T47D (cell line): ENCODE results near the gene ERBB3.
"Not testable (repeated sequence)": the region's sequence is repeated elsewhere in the genome, so short reads cannot be mapped to it uniquely, and the experiment has no call there.

Experiments used
- DNase-seq, 2 experiments: peaks; one replicate each; pipeline versions ENCODE4 v3.0.0 to v3.0.0-alpha.2; 2011 to 2012; ENCODE audit warnings: low read depth in 1 of 2, low spot score in 1 of 2
- JUND ChIP-seq: IDR thresholded peaks from 2 replicates; pipeline ENCODE4 v1.6.1; 2012; ENCODE audit warnings: low read depth
- in situ Hi-C: cut with HindIII; loops from 2 replicates; pipeline ENCODE4 v1.10.0; 2016; ENCODE audit warnings: low sequenced_read_pairs, low pct_unique_long_range_greater_than_20kb

Gene ERBB3

DNA sequence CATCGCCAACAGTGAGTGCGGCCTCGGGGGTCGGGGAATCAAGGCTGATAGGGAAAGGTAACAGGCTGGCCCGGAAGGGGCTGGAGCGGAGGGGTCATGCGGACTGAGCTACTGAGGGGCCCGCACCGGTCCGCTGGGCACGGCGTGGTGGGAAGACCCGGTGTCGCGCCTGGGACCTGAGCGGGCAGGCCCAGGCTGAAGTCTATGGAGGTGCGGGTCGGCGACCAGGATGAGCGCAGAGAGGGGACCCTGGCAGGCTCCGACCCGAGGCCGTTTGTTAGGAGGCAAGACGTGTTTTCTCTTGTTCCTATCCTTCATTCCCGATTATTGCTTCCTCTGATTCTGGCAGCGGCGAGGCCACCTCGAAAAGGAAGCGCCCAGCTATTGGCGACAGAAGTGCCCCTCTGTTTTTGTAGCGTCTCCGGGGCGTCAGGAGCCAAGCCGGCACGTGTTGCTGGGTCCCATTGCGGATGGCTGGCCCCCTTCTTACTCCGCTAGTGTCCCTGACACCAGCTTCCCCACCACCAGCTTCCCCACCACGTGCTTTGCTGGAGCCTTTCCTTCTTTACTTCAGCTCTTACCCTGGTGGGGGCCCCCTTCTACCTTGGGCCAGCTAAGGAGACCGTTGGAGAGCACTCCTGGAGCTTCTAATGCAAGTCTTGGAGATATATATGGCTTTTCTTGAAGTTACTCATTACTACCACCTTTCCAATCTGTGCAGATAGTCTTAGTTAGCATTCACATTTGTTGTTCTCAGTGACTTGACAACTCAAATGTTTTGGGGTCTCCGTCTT lies 25.0 kb downstream of the ERBB3 start:
- in situ Hi-C loops = no loop called here
- TF ChIP-seq JUND = no peak
- DNase-seq = peak in 1 of 2 experiments; percentile 35

DNA sequence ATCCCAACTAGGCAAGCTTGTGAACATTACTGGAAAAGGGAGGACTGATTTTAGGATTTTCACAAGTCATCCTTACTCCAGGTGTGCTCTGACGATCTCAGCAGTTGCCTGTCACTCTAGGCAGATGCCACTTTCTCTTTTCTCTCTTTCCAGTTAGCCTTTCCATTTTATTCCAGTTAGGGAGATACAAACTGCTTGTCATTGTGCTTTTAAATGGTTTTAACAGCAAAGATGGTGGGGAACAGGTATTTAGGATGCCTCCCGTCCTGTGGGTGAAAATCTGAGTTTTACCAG lies 25.6 kb downstream of the ERBB3 start:
- DNase-seq = no peak
- TF ChIP-seq JUND = no peak
- in situ Hi-C loops = no loop called here

DNA sequence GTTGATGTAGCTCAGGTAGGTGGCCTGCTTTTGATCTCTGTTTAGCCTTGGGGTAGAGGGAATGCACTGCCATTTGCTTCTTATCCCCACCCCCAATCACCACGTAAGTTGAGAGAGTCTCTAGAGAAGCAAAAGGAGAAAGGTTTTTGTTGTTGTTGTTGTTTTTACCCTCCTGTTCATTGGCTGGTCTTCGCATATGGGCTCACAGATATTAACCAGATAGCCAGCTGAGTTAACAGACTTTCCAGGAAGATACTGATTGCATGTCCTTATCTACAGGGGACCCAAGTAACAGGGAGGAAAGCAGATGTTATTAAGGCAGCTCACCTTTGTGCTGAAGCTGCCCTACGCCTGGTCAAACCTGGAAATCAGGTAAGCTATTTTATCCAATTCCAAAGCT lies 27.3 kb downstream of the ERBB3 start:
- no peak for TF ChIP-seq JUND
- in situ Hi-C loops = no loop called here
- no peak for DNase-seq

DNA sequence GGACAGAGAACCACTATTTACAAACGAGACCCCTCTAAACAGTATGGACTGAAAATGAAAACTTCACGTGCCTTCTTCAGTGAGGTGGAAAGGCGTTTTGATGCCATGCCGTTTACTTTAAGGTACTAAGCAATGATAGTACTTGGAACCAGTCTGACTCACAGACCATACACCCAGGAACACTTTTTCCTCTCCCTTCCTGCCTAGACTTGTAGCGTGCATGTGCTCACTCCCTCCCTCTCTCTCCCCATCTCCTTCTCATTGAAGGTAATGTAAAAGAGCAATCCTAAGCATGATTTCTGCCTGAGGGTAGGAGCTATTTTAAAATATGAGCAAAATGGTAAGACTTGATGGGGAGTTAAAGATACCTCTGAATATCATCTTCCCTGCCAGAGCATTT lies 30.6 kb downstream of the ERBB3 start:
- TF ChIP-seq JUND = no peak
- DNase-seq = no peak
- in situ Hi-C loops = no loop called here

DNA sequence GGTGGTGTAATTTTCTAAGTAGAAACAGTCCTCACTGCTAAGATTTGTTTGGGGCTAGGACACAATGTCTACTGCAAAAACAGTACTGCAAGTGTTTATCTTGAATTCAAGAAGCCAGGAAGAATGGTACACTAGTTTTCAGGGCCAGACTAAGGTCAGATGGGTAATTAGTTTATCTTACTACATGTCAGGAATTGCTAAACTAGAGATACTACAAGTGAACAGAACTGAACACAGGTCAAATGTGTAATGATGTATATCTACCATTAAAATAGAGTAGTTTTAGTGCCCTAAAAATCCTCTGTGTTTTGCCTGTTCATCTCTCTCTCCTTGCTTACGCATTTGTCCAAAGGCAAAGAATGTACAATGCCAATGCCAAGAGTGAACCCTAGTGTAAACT lies 34.1 kb downstream of the ERBB3 start:
- TF ChIP-seq JUND = no peak
- in situ Hi-C loops = no loop called here
- DNase-seq = no peak

DNA sequence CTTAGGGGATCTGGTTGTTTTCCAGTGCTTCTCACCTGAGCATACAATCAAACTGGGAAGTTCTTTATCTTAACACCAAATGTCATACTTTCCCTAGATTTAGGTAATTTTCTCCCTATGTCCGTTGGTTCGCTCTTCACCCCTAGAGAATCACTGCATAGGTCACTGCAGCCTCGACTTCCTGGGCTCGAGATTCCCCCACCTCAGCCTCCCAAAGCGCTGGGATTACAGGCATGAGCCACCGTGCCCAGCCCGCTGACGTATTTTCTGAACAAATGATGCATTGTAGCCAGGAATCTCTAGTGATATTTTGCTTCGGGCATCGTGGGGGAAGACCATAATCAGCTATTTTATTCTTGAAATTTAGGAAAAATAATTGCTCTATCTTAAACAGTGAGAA lies 35.4 kb downstream of the ERBB3 start:
- in situ Hi-C loops = no loop called here
- TF ChIP-seq JUND = no peak
- DNase-seq = peak in 1 of 2 experiments; percentile 23

DNA sequence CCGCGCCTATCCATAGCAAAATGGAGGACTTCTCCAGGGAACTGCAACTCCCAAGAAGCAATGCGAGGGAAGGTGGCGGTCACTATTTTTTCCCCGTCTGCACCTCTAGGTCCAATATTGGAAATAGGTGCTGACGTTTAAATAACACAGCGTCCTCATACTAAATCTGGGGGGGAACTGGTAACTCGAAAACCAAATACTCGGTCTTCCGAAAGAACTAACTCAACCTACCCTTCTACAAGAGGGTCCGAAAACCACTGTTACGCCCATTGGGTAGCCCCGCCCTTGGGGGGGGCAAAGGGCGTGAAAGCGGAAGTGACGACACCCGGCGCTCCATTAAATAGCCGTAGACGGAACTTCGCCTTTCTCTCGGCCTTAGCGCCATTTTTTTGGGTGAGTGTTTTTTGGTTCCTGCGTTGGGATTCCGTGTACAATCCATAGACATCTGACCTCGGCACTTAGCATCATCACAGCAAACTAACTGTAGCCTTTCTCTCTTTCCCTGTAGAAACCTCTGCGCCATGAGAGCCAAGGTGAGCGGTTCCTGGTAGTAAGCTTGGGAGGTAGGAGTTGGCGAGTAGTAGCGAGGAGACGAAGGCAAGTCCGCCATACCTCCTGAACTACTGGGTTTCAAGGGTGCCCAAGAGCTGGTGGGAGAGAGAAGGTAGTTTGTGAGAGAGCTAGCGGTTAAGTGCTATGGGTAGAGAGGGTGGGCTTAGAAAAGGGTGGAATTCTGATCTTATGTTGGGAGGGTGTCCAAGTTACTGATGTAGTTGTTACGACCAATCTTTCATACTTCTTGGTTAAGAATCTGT lies 36.5 kb downstream of the ERBB3 start, which contains the start of gene RPL41:
Gene RPL41 (plus strand): TSS at position 367 of the 815 bp plus-strand sequence.
- peak in 1 of 2 experiments; percentile 98 for DNase-seq
- no peak; the same call in 1 of the 2 replicates for TF ChIP-seq JUND
- in situ Hi-C loops = no loop called here

DNA sequence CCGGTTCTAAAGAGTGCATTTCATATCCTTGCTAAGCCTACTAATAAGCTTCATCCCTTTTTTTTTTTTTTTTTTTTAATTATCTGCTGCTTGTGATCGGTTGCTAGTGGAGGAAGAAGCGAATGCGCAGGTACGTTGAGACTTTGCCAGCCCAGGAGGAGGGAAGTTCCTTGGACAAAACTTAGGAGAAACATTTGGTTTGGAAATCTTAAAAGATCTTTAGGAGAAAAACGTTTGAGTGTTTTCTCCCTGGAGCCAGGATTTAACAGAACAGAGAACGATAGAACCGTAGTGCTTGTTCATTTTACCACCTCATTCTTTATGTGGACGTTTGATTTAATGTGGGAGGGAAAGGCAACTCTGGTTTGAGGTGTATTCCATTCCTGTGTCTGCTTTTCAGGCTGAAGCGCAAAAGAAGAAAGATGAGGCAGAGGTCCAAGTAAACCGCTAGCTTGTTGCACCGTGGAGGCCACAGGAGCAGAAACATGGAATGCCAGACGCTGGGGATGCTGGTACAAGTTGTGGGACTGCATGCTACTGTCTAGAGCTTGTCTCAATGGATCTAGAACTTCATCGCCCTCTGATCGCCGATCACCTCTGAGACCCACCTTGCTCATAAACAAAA lies 37.2 kb downstream of the ERBB3 start:
- DNase-seq, in situ Hi-C loops: not testable (repeated sequence)

DNA sequence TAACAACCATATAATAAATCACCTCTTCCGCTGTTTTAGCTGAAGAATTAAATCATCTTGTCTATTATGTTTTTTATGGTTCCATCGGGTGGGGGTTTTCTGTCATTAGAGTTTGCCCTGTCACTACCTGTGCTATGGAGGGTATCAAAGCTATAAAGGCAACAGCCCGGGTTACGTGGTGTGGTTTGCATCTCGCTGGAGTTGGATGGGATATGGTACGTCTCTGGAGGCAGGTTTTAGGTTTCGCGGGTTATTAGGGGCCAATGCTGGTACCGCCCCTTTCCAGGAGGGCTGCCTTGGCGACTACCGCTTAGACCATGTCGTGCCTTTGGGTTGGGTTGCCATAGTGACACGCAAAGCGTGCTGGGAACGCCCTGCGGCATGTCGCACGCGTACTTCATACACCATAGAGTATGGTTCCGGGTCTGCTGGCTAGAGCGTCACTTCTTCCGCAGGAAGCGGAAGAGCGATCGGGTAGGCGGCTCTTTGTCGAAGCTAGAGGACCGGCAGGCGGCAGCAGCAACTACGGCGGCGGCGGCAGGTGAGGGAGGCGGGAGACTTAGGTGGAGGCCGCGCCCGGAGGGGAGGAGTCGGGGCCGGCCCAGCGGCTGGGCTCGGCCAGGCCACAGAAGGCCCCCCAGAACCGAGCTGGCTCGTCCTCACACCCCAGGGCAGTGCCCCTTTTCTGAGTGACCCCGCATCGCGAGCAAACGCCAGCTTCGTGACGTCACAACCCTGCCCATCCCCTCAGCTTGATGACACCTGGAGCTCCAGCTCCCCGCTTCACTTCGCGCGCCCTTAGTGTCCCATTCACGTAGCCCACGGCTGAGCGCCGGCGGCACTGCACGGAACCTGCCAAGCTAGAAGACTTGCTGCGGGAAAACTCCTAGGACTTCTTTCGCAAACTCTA lies 38.1 kb downstream of the ERBB3 start, which contains the start of gene ZC3H10:
Gene ZC3H10 (plus strand): TSS at position 489 of the 910 bp plus-strand sequence. CDS start 2,297 bp downstream, outside the sequence.
- peak; percentile 87 to 100 for DNase-seq
- in situ Hi-C loops = no loop called here
- peak; percentile 88 for TF ChIP-seq JUND

DNA sequence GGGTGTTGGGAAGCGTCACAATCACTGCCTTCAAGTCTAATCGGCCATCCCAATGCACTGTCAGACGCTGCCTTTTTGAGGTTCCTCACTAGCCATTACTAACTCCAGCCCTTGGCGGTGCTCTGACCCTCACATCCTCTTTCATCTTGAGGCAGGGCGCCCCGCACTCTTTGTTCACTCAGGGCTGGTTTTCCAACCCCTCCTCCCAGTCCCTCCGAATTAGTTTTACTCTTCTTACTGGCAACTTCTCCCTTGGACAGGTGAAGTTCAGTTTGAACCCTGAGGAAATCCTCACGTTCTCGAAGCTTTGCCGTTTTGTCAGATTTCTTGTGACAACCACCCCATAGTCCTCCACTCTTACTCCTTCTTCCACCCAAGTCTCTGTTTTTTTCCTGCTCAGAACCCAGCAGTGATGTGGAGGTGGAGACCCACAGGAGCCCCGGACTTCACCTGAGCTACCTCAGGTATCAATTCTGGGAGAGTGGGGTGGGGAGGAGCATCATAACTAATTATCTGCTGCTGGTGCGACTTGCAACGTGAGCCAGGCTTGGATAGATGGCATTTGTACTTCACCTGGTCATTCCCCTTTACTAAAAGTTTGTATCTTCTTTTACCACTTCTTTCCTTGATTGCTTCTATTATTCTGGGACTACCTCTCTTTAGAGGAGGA lies 38.9 kb downstream of the ERBB3 start:
- no peak for DNase-seq
- TF ChIP-seq JUND = no peak
- in situ Hi-C loops = no loop called here

DNA sequence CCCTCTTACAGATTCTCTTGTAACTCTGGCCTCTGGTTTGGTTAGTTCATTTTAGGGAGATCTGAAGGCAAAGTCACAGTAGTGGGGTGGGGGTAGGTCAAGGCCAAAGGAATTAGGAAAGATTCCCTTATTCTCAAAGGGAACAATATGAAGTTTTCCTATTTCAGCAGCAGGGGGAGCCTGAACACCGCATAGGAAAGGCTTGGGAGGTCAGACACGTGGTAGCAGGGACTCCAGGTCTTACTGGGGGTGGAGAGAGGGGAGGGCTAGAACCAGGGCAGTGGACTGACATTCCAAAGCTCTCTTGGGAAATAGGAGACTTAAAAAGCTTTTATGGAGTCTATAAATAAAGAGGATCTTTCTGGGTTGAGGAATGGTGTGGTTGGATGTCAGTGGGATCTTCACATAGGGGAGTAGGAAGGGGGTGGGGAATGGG lies 39.4 kb downstream of the ERBB3 start:
- TF ChIP-seq JUND = no peak
- in situ Hi-C loops = no loop called here

More for the DNA sequence above, 39.4 kb downstream of the ERBB3 start:
- peak; percentile 91 to 95 for DNase-seq
